ENCODE results near the gene CLDN10. TPM values are rescaled to one million over a fixed set of nuclear protein-coding genes. Genes with fewer than 3 reads are reported as not detected.
"Not testable (repeated sequence)": the region's sequence is repeated elsewhere in the genome, so short reads cannot be mapped to it uniquely, and the experiment has no call there.

CLDN10 gene
- total RNA-seq, 1 donor from 2014 or later = not detected

GRCh38 chr13:95508996-95509395, 43.5 kb upstream of the CLDN10 start:
- Mint-ChIP-seq H3K4me3 (ENCODE audit: unreplicated experiment) (no peak overlapping the region), H3K27ac (ENCODE audit: unreplicated experiment) (no peak overlapping the region), H3K4me1 (ENCODE audit: unreplicated experiment) (no peaks in the 10 kb centered on the region), H3K27me3 (ENCODE audit: unreplicated experiment) (peaks cover 20% of the 10 kb centered on the region), H3K9me3 (ENCODE audit: unreplicated experiment) (no peaks in the 10 kb centered on the region), H3K36me3 (ENCODE audit: unreplicated experiment) (no peaks in the 10 kb centered on the region)
- no peak for TF ChIP-seq CTCF (IDR thresholded peaks at IDR 0.05)
- DNase-seq (ENCODE audit: extremely low spot score, unreplicated experiment) = no peak

- Mint-ChIP-seq H3K27ac (ENCODE audit: unreplicated experiment) (no peak overlapping the region), H3K36me3 (ENCODE audit: unreplicated experiment) (no peaks in the 10 kb centered on the region), H3K4me3 (ENCODE audit: unreplicated experiment) (no peak overlapping the region), H3K9me3 (ENCODE audit: unreplicated experiment) (no peaks in the 10 kb centered on the region), H3K27me3 (ENCODE audit: unreplicated experiment) (peaks cover 22% of the 10 kb centered on the region), H3K4me1 (ENCODE audit: unreplicated experiment) (no peaks in the 10 kb centered on the region)
- DNase-seq (ENCODE audit: extremely low spot score, unreplicated experiment) = no peak
- no peak for TF ChIP-seq CTCF (IDR thresholded peaks at IDR 0.05)
These were observed 42.8 kb upstream of the CLDN10 start for GRCh38 chr13:95509521-95510310.

GRCh38 chr13:95510950-95511349, 41.6 kb upstream of the CLDN10 start:
- H3K4me1 Mint-ChIP-seq (ENCODE audit: unreplicated experiment) = no peaks in the 10 kb centered on the region
- DNase-seq (ENCODE audit: extremely low spot score, unreplicated experiment) = no peak
- H3K27me3 Mint-ChIP-seq (ENCODE audit: unreplicated experiment) = peaks cover 25% of the 10 kb centered on the region
- H3K9me3 Mint-ChIP-seq (ENCODE audit: unreplicated experiment) = no peaks in the 10 kb centered on the region
- TF ChIP-seq CTCF (IDR thresholded peaks at IDR 0.05) = no peak
- no peak overlapping the region for H3K27ac Mint-ChIP-seq (ENCODE audit: unreplicated experiment)
- no peak overlapping the region for H3K4me3 Mint-ChIP-seq (ENCODE audit: unreplicated experiment)
- H3K36me3 Mint-ChIP-seq (ENCODE audit: unreplicated experiment) = no peaks in the 10 kb centered on the region

- no peak overlapping the region for H3K4me3 Mint-ChIP-seq (ENCODE audit: unreplicated experiment)
- peaks cover 38% of the 10 kb centered on the region for H3K27me3 Mint-ChIP-seq (ENCODE audit: unreplicated experiment)
- DNase-seq (ENCODE audit: extremely low spot score, unreplicated experiment) = no peak
- no peaks in the 10 kb centered on the region for H3K36me3 Mint-ChIP-seq (ENCODE audit: unreplicated experiment)
- H3K27ac Mint-ChIP-seq (ENCODE audit: unreplicated experiment) = no peak overlapping the region
- TF ChIP-seq CTCF (IDR thresholded peaks at IDR 0.05) = no peak
- no peaks in the 10 kb centered on the region for H3K9me3 Mint-ChIP-seq (ENCODE audit: unreplicated experiment)
- no peaks in the 10 kb centered on the region for H3K4me1 Mint-ChIP-seq (ENCODE audit: unreplicated experiment)
These were observed 40.1 kb upstream of the CLDN10 start for GRCh38 chr13:95512424-95512823.

GRCh38 chr13:95512957-95513356, 39.6 kb upstream of the CLDN10 start:
- Mint-ChIP-seq H3K4me3 (ENCODE audit: unreplicated experiment) (no peak overlapping the region), H3K9me3 (ENCODE audit: unreplicated experiment) (no peaks in the 10 kb centered on the region), H3K27ac (ENCODE audit: unreplicated experiment) (no peak overlapping the region), H3K27me3 (ENCODE audit: unreplicated experiment) (peaks cover 41% of the 10 kb centered on the region), H3K36me3 (ENCODE audit: unreplicated experiment) (no peaks in the 10 kb centered on the region), H3K4me1 (ENCODE audit: unreplicated experiment) (no peaks in the 10 kb centered on the region)
- DNase-seq (ENCODE audit: extremely low spot score, unreplicated experiment) = no peak
- no peak for TF ChIP-seq CTCF (IDR thresholded peaks at IDR 0.05)

GRCh38 chr13:95515606-95516005, 36.9 kb upstream of the CLDN10 start:
- DNase-seq (ENCODE audit: extremely low spot score, unreplicated experiment); H3K4me1 Mint-ChIP-seq (ENCODE audit: unreplicated experiment); H3K9me3 Mint-ChIP-seq (ENCODE audit: unreplicated experiment); H3K27ac Mint-ChIP-seq (ENCODE audit: unreplicated experiment); H3K4me3 Mint-ChIP-seq (ENCODE audit: unreplicated experiment); H3K36me3 Mint-ChIP-seq (ENCODE audit: unreplicated experiment): not testable (repeated sequence)
- peaks cover 53% of the 10 kb centered on the region for H3K27me3 Mint-ChIP-seq (ENCODE audit: unreplicated experiment)
